OCI-LY7 (cell line): ENCODE results near the gene ATP9A. TPM values are rescaled to one million over a fixed set of nuclear protein-coding genes. Genes with fewer than 3 reads are reported as not detected.

Experiments used
- BruUV-seq: library from RNA; stranded (reverse); fragments of 400-500 nt; replicated peaks from 2 replicates; lab custom pipeline; 2021; lab: Mats Ljungman, UMichigan
- CTCF ChIA-PET: fragments of 300-600 bp; sonication (Branson Sonifier 250); formaldehyde crosslinking; loops from one replicate; lab custom pipeline; 2022; ENCODE audit warnings: antibody characterized with exemption; ENCODE audit not compliant: unreplicated experiment; lab: Charles Lee
- POLR2A ChIA-PET: fragments of 300-600 bp; sonication (Branson Sonifier 250); formaldehyde crosslinking; loops from one replicate; lab custom pipeline; 2022; ENCODE audit warnings: antibody characterized with exemption; lab: Charles Lee
- DNase-seq: peaks from one replicate; pipeline ENCODE4 v3.0.0-alpha.2; 2015; ENCODE audit warnings: low spot score
- H2AFZ ChIP-seq: fragments of 200-600 bp; sonication (generic), shearing (Covaris generic); 2 replicates; pipeline ENCODE4 v1.6.1; 2014; ENCODE audit warnings: mild to moderate bottlenecking, antibody characterized with exemption, low read length, moderate library complexity
- H3K27ac ChIP-seq: fragments of 200-600 bp; sonication (generic); 2 replicates; pipeline ENCODE4 v1.5.1; 2014; ENCODE audit warnings: mixed run types, low read depth, mild to moderate bottlenecking, moderate library complexity, low read length, inconsistent platforms; ENCODE audit not compliant: poor library complexity, severe bottlenecking
- H3K36me3 ChIP-seq: fragments of 200-600 bp; sonication (generic); 2 replicates; pipeline ENCODE4 v1.6.1; 2014; ENCODE audit warnings: mild to moderate bottlenecking, antibody characterized with exemption, low read length, moderate library complexity, mixed read lengths; ENCODE audit not compliant: insufficient read depth
- H3K4me1 ChIP-seq: fragments of 200-600 bp; sonication (generic); 2 replicates; pipeline ENCODE4 v1.5.1; 2014; ENCODE audit warnings: mild to moderate bottlenecking, low read length; ENCODE audit not compliant: insufficient read depth, poor library complexity, severe bottlenecking
- H3K4me2 ChIP-seq: fragments of 200-600 bp; sonication (generic); 2 replicates; pipeline ENCODE4 v1.6.1; 2014; ENCODE audit warnings: mild to moderate bottlenecking, low read length
- H3K4me3 ChIP-seq: fragments of 200-600 bp; sonication (generic); 2 replicates; pipeline ENCODE4 v1.5.1; 2014; ENCODE audit warnings: mild to moderate bottlenecking, low read depth, low read length; ENCODE audit not compliant: poor library complexity, severe bottlenecking
- H3K79me2 ChIP-seq: fragments of 200-600 bp; sonication (generic); 2 replicates; pipeline ENCODE4 v1.6.1; 2016; ENCODE audit warnings: low read depth, mild to moderate bottlenecking, low read length, moderate library complexity, mixed read lengths; ENCODE audit not compliant: insufficient read depth
- H3K9me2 ChIP-seq: fragments of 200-600 bp; sonication (generic); 2 replicates; pipeline ENCODE4 v1.6.1; 2016; ENCODE audit warnings: mild to moderate bottlenecking, low read length, mixed read lengths; ENCODE audit not compliant: insufficient read depth
- H3K9me3 ChIP-seq: fragments of 200-600 bp; sonication (generic); 2 replicates; pipeline ENCODE4 v1.6.1; 2014; ENCODE audit warnings: mild to moderate bottlenecking, mixed run types, low read length, mixed read lengths
- H4K20me1 ChIP-seq: fragments of 200-600 bp; sonication (generic); 2 replicates; pipeline ENCODE4 v1.6.1; 2014; ENCODE audit warnings: mild to moderate bottlenecking, antibody characterized with exemption, low read length, moderate library complexity, mixed read lengths; ENCODE audit not compliant: insufficient read depth
- EZH2phosphoT487 ChIP-seq: fragments of 200-600 bp; sonication (generic); IDR thresholded peaks from 2 replicates; pipeline ENCODE4 v1.6.1; 2018; ENCODE audit warnings: low read depth, borderline replicate concordance, mild to moderate bottlenecking, mixed run types, antibody characterized with exemption, low read length, moderate library complexity, mixed read lengths
- intact Hi-C: fragments of 100-400 bp; cut with micrococcal nuclease; formaldehyde crosslinking; loops from one replicate; pipeline ENCODE4 v1.10.0; 2022; ENCODE audit not compliant: unreplicated experiment
- total RNA-seq, 2 experiments: library from RNA; depleted of rRNA in 1 of 2; stranded (reverse); fragments of >200 nt in 1 of 2; shearing (Covaris generic) in 1 of 2; gene quantifications; 2 replicates each; pipeline ENCODE4 v1.2.3, GENCODE V29; 2014 to 2022
- TF ChIP-seq, protein P1 (sequence below): fragments of 200-600 bp; sonication (generic); conservative IDR thresholded peaks from 2 replicates; pipeline ENCODE4 v1.5.1; 2014; ENCODE audit warnings: mild to moderate bottlenecking, antibody characterized with exemption, low read length, moderate library complexity, mixed read lengths

Gene ATP9A
- total RNA-seq, 2 experiments from 2014 or later, result 0.67 to 0.85 TPM

DNA sequence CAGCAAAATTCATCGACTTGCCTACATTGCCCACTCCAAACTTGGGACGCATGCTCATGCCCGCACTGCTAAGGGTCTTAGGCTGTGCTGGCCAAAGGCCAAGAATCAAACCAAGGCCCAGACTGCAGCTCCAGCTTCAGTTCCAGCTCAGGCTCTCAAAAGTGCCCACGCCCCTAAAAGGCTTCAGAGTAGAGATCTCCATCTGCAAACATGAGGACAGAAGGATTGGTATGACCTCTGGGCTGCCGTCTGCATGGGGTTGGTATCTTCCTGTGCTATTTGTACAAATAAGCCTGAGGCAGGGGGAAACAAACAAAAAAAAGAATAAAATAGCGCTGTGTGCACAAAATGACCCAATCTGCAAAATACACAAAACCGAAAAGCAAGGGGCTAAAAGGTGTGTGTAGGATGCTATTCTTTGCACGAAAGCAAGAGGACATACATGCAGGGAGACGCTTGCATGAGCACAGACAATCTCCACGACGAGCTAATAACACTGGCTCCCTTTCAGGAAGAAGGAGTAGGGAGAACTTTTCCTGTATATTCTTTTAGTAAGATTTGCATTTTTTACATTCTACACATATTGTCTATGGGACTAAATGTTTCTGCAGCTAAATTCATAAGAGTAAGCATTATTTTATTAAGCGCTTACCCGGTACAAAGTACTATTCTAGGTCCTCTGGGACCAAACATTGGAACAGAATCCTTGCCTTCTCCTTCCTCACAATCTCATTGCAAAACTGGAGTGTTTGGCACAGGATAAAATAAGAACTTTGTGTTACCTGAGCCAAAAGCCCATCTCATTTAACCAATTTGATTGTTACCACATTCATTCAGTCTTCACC is 33.1 kb downstream of the ATP9A start:
- Histone ChIP-seq H3K9me3 (no peaks in the 10 kb centered on the region), H2AFZ (no peak overlapping the region), H4K20me1 (no peaks in the 10 kb centered on the region), H3K36me3 (no peaks in the 10 kb centered on the region), H3K27ac (no peak overlapping the region), H3K79me2 (no peaks in the 10 kb centered on the region), H3K4me1 (no peaks in the 10 kb centered on the region), H3K9me2 (no peaks in the 10 kb centered on the region), H3K4me2 (no peak overlapping the region), H3K4me3 (no peak overlapping the region)
- TF ChIP-seq, protein P1, sequence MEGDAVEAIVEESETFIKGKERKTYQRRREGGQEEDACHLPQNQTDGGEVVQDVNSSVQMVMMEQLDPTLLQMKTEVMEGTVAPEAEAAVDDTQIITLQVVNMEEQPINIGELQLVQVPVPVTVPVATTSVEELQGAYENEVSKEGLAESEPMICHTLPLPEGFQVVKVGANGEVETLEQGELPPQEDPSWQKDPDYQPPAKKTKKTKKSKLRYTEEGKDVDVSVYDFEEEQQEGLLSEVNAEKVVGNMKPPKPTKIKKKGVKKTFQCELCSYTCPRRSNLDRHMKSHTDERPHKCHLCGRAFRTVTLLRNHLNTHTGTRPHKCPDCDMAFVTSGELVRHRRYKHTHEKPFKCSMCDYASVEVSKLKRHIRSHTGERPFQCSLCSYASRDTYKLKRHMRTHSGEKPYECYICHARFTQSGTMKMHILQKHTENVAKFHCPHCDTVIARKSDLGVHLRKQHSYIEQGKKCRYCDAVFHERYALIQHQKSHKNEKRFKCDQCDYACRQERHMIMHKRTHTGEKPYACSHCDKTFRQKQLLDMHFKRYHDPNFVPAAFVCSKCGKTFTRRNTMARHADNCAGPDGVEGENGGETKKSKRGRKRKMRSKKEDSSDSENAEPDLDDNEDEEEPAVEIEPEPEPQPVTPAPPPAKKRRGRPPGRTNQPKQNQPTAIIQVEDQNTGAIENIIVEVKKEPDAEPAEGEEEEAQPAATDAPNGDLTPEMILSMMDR, result no peak
- TF ChIP-seq EZH2phosphoT487, result no peak
- intact Hi-C loops, result no loop called here
- CTCF ChIA-PET, result no interaction called here
- no TSS peak for BruUV-seq
- POLR2A ChIA-PET, result no interaction called here
- no peak for DNase-seq

DNA sequence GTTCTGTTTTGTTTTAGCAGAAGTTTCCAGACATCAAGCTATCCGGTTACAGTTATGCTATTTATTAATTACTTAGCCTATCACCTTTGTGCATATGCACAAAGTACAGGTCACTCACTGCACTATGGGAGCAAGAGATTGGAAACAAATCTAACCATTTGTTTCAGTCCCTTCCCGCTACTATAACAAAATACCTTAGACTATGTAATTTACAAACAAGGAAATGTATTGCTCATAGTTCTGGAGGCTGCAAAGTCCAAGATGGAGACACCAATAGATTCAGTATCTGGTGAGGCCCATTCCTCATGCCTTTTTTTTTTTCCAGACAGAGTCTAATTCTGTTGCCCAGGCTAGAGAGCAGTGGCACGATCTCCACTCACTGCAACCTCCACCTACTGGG is 35.1 kb downstream of the ATP9A start:
- intact Hi-C loops, result no loop called here
- H3K36me3 ChIP-seq, result no peaks in the 10 kb centered on the region
- H3K4me3 ChIP-seq, result no peak overlapping the region
- CTCF ChIA-PET, result no interaction called here
- DNase-seq, result no peak
- no peak overlapping the region for H2AFZ ChIP-seq
- no peak overlapping the region for H3K4me2 ChIP-seq
- H4K20me1 ChIP-seq, result no peaks in the 10 kb centered on the region
- POLR2A ChIA-PET, result no interaction called here
- no peaks in the 10 kb centered on the region for H3K79me2 ChIP-seq
- no TSS peak for BruUV-seq
- TF ChIP-seq, protein P1, result no peak
- no peak for TF ChIP-seq EZH2phosphoT487
- no peak overlapping the region for H3K27ac ChIP-seq
- no peaks in the 10 kb centered on the region for H3K4me1 ChIP-seq
- no peaks in the 10 kb centered on the region for H3K9me2 ChIP-seq
- H3K9me3 ChIP-seq, result no peaks in the 10 kb centered on the region

DNA sequence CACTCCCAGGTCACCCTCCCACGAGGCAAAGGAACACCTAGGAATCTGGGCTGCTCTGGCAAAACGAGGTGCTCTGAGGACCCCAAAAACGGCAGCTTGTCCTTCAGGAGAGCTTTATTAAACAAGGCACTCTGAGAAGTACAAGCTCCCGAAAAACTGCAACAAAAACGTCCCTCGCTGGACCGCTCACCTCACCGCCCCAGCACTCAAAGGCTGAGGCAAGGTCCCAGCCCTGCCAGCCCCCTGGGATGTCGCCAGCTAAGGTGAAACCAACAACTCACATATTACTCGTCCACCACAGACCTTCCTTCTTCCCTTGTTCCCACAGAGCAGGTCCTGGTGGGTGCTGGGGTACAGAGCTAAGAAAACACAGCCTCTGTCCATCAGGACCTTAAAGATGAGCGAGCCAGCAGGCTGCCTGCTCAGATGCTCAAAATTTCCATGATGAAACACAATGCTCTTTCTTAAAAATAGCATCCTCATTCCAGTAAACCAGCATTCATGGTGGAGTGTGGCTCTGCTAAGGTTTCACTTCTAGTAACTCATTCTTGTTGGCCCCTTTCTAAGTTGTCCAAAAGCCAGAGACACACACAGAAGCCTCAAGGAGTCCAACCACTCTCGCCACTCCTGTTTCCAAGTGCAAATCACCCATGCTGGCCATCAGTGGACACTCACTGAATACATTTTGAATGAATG is 35.9 kb downstream of the ATP9A start:
- Histone ChIP-seq H3K79me2 (no peaks in the 10 kb centered on the region), H3K27ac (no peak overlapping the region), H3K36me3 (no peaks in the 10 kb centered on the region), H3K9me2 (no peaks in the 10 kb centered on the region), H2AFZ (no peak overlapping the region), H3K4me1 (no peaks in the 10 kb centered on the region), H4K20me1 (no peaks in the 10 kb centered on the region), H3K9me3 (no peaks in the 10 kb centered on the region), H3K4me2 (no peak overlapping the region), H3K4me3 (no peak overlapping the region)
- ChIA-PET POLR2A (no interaction called here), CTCF (no interaction called here)
- intact Hi-C loops, result no loop called here
- BruUV-seq, result no TSS peak
- DNase-seq, result no peak
- no peak for TF ChIP-seq EZH2phosphoT487
- TF ChIP-seq, protein P1, result no peak
